MM.1S (cell line): ENCODE measurements around the gene PAPOLG.

Source experiments
- EZH2 ChIP-seq: fragments of 300-600 bp; sonication (generic); optimal IDR thresholded peaks from 2 replicates; pipeline ENCODE3; 2017; ENCODE audit warnings: low read depth, mild to moderate bottlenecking, antibody characterized with exemption, low read length, mixed read lengths
- EZH2phosphoT487 ChIP-seq: fragments of 300-600 bp; sonication (generic); IDR thresholded peaks from 2 replicates; pipeline ENCODE4 v1.6.1; 2018; ENCODE audit warnings: antibody characterized with exemption, low read length
- TF ChIP-seq, protein P1 (sequence below): fragments of 300-600 bp; sonication (generic); IDR thresholded peaks from 2 replicates; pipeline ENCODE4 v1.5.1; 2016; ENCODE audit warnings: antibody characterized with exemption, low read length, mixed read lengths

DNA sequence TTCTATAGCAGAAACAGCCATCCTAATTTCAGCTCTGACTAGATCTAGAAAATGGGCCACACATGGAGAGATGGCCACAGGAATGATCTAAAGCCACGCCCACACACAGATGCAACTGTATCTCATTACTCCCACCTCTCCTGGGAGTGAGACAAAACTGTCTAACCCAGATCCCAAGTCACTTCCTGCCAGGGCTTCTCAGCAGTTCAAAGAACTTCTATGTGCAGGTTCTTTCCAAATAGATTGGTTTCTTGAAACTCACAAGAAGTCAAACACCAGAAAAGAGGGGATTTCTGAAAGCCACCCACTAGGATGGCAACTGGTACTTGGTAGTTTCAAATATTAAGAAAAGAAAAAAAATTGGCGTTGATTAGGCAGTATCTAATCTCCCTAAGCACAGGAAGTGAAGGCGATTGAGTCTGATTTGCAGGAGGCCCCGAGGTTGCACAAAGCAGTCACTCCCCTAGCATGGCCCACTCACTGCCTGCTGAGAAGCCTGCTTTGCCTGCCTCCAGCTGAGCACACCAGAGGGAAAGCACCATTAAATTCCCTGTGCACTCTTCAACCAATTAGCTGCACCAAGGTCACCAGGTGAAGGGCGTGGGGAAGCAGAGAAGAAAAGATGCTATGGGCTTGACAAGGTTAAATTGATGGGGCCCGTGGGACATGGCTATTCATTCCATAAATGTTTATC, 51.1 kb downstream of the PAPOLG start:
- TF ChIP-seq EZH2phosphoT487 (no peak), EZH2 (no peak)
- TF ChIP-seq, protein P1, sequence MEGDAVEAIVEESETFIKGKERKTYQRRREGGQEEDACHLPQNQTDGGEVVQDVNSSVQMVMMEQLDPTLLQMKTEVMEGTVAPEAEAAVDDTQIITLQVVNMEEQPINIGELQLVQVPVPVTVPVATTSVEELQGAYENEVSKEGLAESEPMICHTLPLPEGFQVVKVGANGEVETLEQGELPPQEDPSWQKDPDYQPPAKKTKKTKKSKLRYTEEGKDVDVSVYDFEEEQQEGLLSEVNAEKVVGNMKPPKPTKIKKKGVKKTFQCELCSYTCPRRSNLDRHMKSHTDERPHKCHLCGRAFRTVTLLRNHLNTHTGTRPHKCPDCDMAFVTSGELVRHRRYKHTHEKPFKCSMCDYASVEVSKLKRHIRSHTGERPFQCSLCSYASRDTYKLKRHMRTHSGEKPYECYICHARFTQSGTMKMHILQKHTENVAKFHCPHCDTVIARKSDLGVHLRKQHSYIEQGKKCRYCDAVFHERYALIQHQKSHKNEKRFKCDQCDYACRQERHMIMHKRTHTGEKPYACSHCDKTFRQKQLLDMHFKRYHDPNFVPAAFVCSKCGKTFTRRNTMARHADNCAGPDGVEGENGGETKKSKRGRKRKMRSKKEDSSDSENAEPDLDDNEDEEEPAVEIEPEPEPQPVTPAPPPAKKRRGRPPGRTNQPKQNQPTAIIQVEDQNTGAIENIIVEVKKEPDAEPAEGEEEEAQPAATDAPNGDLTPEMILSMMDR = no peak
